ENCODE results near the gene KRTAP2-1.
"Not testable (repeated sequence)": the region's sequence is repeated elsewhere in the genome, so short reads cannot be mapped to it uniquely, and the experiment has no call there.

Gene KRTAP2-1

GRCh38 chr17:41059276-41060051 lies 12.3 kb upstream of the KRTAP2-1 start:
- not testable (repeated sequence) for H3K4me3 ChIP-seq (ENCODE audit: low read length); DNase-seq (ENCODE audit: low read depth, low spot score)

- DNase-seq (ENCODE audit: low read depth, low spot score), result no peak
- no peak overlapping the region for H3K4me3 ChIP-seq (ENCODE audit: low read length)
Observed at GRCh38 chr17:41058741-41059140, 11.6 kb upstream of the KRTAP2-1 start.

GRCh38 chr17:41057547-41057946 lies 10.4 kb upstream of the KRTAP2-1 start:
- no peak for DNase-seq (ENCODE audit: low read depth, low spot score)
- H3K4me3 ChIP-seq (ENCODE audit: low read length), result no peak overlapping the region

- DNase-seq (ENCODE audit: low read depth, low spot score); H3K4me3 ChIP-seq (ENCODE audit: low read length): not testable (repeated sequence)
Observed at GRCh38 chr17:41055130-41055529, 8.0 kb upstream of the KRTAP2-1 start, which contains the start of gene KRTAP2-2. TSS of gene KRTAP2-2 (minus strand) at chr17:41055230. CDS start at chr17:41055211, 19 bp downstream.

- DNase-seq (ENCODE audit: low read depth, low spot score); H3K4me3 ChIP-seq (ENCODE audit: low read length): not testable (repeated sequence)
Observed at GRCh38 chr17:41054556-41054955, 7.4 kb upstream of the KRTAP2-1 start.

GRCh38 chr17:41054025-41054424 lies 6.9 kb upstream of the KRTAP2-1 start:
- no peak overlapping the region for H3K4me3 ChIP-seq (ENCODE audit: low read length)
- no peak for DNase-seq (ENCODE audit: low read depth, low spot score)

- DNase-seq (ENCODE audit: low read depth, low spot score), result no peak
- H3K4me3 ChIP-seq (ENCODE audit: low read length), result no peak overlapping the region
Observed at GRCh38 chr17:41052566-41052965, 5.5 kb upstream of the KRTAP2-1 start.

- no peak overlapping the region for H3K4me3 ChIP-seq (ENCODE audit: low read length)
- DNase-seq (ENCODE audit: low read depth, low spot score), result no peak
Observed at GRCh38 chr17:41049110-41049509, 2.0 kb upstream of the KRTAP2-1 start.

GRCh38 chr17:41048441-41048840 lies 1.3 kb upstream of the KRTAP2-1 start:
- no peak for DNase-seq (ENCODE audit: low read depth, low spot score)
- H3K4me3 ChIP-seq (ENCODE audit: low read length), result no peak overlapping the region

- no peak for DNase-seq (ENCODE audit: low read depth, low spot score)
- H3K4me3 ChIP-seq (ENCODE audit: low read length), result no peak overlapping the region
Observed at GRCh38 chr17:41042953-41043352, 4.2 kb downstream of the KRTAP2-1 start.

GRCh38 chr17:41040783-41041571 lies 6.1 kb downstream of the KRTAP2-1 start, which contains the start of gene KRTAP1-1:
TSS of gene KRTAP1-1 (minus strand) at chr17:41041450. CDS start at chr17:41041397, 53 bp downstream.
- not testable (repeated sequence) for H3K4me3 ChIP-seq (ENCODE audit: low read length); DNase-seq (ENCODE audit: low read depth, low spot score)

- no peak overlapping the region for H3K4me3 ChIP-seq (ENCODE audit: low read length)
- DNase-seq (ENCODE audit: low read depth, low spot score), result no peak
Observed at GRCh38 chr17:41037853-41038350, 9.2 kb downstream of the KRTAP2-1 start.

- DNase-seq (ENCODE audit: low read depth, low spot score), result not testable (repeated sequence)
Observed at GRCh38 chr17:41034346-41034935, 12.7 kb downstream of the KRTAP2-1 start, which contains the start of gene KRTAP1-3. TSS of gene KRTAP1-3 (minus strand) at chr17:41034874. CDS start at chr17:41034821, 53 bp downstream.

GRCh38 chr17:41029633-41030245 lies 17.4 kb downstream of the KRTAP2-1 start, which contains the start of gene KRTAP1-4:
TSS of gene KRTAP1-4 (minus strand) at chr17:41030195. CDS start at chr17:41030078, 117 bp downstream.
- DNase-seq (ENCODE audit: low read depth, low spot score), result no peak
- no peak within 1 kb of the TSS for H3K4me3 ChIP-seq (ENCODE audit: low read length)

More at GRCh38 chr17:41034346-41034935, 12.7 kb downstream of the KRTAP2-1 start, which contains the start of gene KRTAP1-3:
- H3K4me3 ChIP-seq (ENCODE audit: low read length), result not testable (repeated sequence)

- no peak within 1 kb of the TSS for H3K4me3 ChIP-seq (ENCODE audit: low read length)
- DNase-seq (ENCODE audit: low read depth, low spot score), result no peak
Observed at GRCh38 chr17:41026715-41027471, 20.2 kb downstream of the KRTAP2-1 start, which contains the start of gene KRTAP1-5. TSS of gene KRTAP1-5 (minus strand) at chr17:41027208. CDS start at chr17:41027155, 53 bp downstream.

- no peak overlapping the region for H3K4me3 ChIP-seq (ENCODE audit: low read length)
- no peak for DNase-seq (ENCODE audit: low read depth, low spot score)
Observed at GRCh38 chr17:41024697-41025096, 22.4 kb downstream of the KRTAP2-1 start.

- no peak overlapping the region for H3K4me3 ChIP-seq (ENCODE audit: low read length)
- no peak for DNase-seq (ENCODE audit: low read depth, low spot score)
Observed at GRCh38 chr17:41020336-41020735, 26.8 kb downstream of the KRTAP2-1 start.

GRCh38 chr17:41019415-41019814 lies 27.7 kb downstream of the KRTAP2-1 start:
- H3K4me3 ChIP-seq (ENCODE audit: low read length), result no peak overlapping the region
- DNase-seq (ENCODE audit: low read depth, low spot score), result no peak
